OCI-LY1 (cell line): Measurements from ENCODE around the gene SRSF8.

Source experiments
- CTCF ChIP-seq: fragments of 200-600 bp; sonication (generic), shearing (Covaris generic); IDR thresholded peaks from 2 replicates; pipeline ENCODE4 v1.5.1; 2017; ENCODE audit warnings: mild to moderate bottlenecking, antibody characterized with exemption, low read length, moderate library complexity, mixed read lengths
- EZH2 ChIP-seq: fragments of 200-600 bp; sonication (generic), shearing (Covaris generic); IDR thresholded peaks from 2 replicates; pipeline ENCODE4 v1.8.0; 2017; ENCODE audit warnings: borderline replicate concordance, mixed run types, mild to moderate bottlenecking, antibody characterized with exemption, low read length, moderate library complexity, mixed read lengths

GRCh38 chr11:95059046-95059445, 7.7 kb upstream of the SRSF8 start:
- no peak for TF ChIP-seq CTCF
- no peak for TF ChIP-seq EZH2
